Heart right ventricle (tissue), 16 donors: ENCODE results near the gene SYNE1. TPM values are rescaled to one million over a fixed set of nuclear protein-coding genes. Genes with fewer than 3 reads are reported as not detected.
A peak's percentile ranks its signal among the peaks of the same experiment; 100 is the strongest.

Experiments used
- ATAC-seq, 8 donors: fragments of 200-7000 bp; cut with Tn5 transposase; one replicate each; pipeline ENCODE4 v1.9.1; 2020; ENCODE audit warnings: mild to moderate bottlenecking in 8 of 8, moderate library complexity in 8 of 8, moderate number of reproducible peaks in 1 of 8
- DNase-seq, 2 donors: peaks; one replicate each; pipeline ENCODE4 v3.0.0-alpha.2; 2020
- H3K27ac ChIP-seq, 10 donors: fragments of 200-600 bp; sonication (generic) in 2 of 10; one replicate each; pipeline versions ENCODE4 v1.5.0 to v1.8.0; 2020 to 2022; ENCODE audit warnings: mild to moderate bottlenecking in 3 of 10
- H3K27me3 ChIP-seq, 7 donors: fragments of 200-600 bp; one replicate each; pipeline ENCODE4 v1.8.0; 2021 to 2022; ENCODE audit warnings: mild to moderate bottlenecking in 2 of 7
- H3K36me3 ChIP-seq, 9 donors: fragments of 200-600 bp; sonication (generic) in 1 of 9; one replicate each; pipeline versions ENCODE4 v1.5.0 to v1.8.0; 2020 to 2022; ENCODE audit warnings: mild to moderate bottlenecking in 2 of 9
- H3K4me1 ChIP-seq, 9 donors: fragments of 200-600 bp; sonication (generic) in 1 of 9; one replicate each; pipeline versions ENCODE4 v1.5.0 to v1.8.0; 2020 to 2022; ENCODE audit warnings: mild to moderate bottlenecking in 4 of 9
- H3K4me3 ChIP-seq, 10 donors: fragments of 200-600 bp; sonication (generic) in 2 of 10; one replicate each; pipeline versions ENCODE4 v1.5.0 to v1.8.0; 2020 to 2022; ENCODE audit warnings: mild to moderate bottlenecking in 7 of 10, moderate library complexity in 2 of 10
- H3K9me3 ChIP-seq, 11 donors: fragments of 200-600 bp in 10 of 11; sonication (generic) in 2 of 11; one replicate each; pipeline versions ENCODE4 v1.5.0 to v1.8.0; 2013 to 2022; ENCODE audit warnings: mild to moderate bottlenecking in 2 of 11, control low read depth in 1 of 11, moderate library complexity in 1 of 11
- WGBS, 2 donors: extraction: QIAGEN DNeasy Blood & Tissue Kit; methylation state at CpG; one replicate each; pipeline ENCODE4 v1.1.7; 2013; ENCODE audit warnings: inconsistent platforms in 1 of 2; 5-methylcytosine and 5-hydroxymethylcytosine counted together
- intact Hi-C, 10 donors: fragments of 100-400 bp; cut with DNase I; formaldehyde crosslinking; loops; one replicate each; pipeline versions ENCODE4 v1.11.1 to v1.14.2; 2022
- polyA plus RNA-seq, 2 donors: library from polyadenylated mRNA; stranded (reverse); fragments of 200-250 nt; gene quantifications; one replicate each; pipeline ENCODE4 v1.2.3, GENCODE V29; 2013
- total RNA-seq, 10 donors: library from RNA; stranded (reverse); fragmentation: NEBNext Ultra II Directional in 3 of 10; extraction: Animal tissue kit (Norgen Biotek cat#: 25700) in 3 of 10; gene quantifications; one replicate each; pipeline versions ENCODE4 v1.2.1 to v1.2.4, GENCODE V29; 2021 to 2023
- TF ChIP-seq, protein P1 (sequence below), 9 donors: fragments of 200-600 bp; sonication (generic) in 2 of 9; IDR thresholded peaks; one replicate each; pipeline versions ENCODE4 v1.5.0 to v1.8.0; 2021 to 2022; ENCODE audit warnings: antibody characterized with exemption in 9 of 9, mild to moderate bottlenecking in 5 of 9, moderate library complexity in 1 of 9
- donor health status: Arrhythmogenic right ventricular cardiomyopathy.
- donor health status: ischemic (EF 13 %, LVEDD 7.1; RV severe dilation, severe dysfunction).
- donor health status: healthy with polysubstance abuse.
- donor health status: DM: no; HTN: yes; CAD: no.
- donor health status: DM: no; HTN: no; CAD: no.
- donor health status: ischemic (EF 25% LVEDD 6.9; RV normal size, moderate dysfunction).
- donor health status: ischemic (EF 25% LVEDD 5.7; RV mildly dilated, moderate dysfunction).
- donor health status: healthy.
- donor health status: DM: yes; HTN: yes; CAD: no.
- donor health status: Ischemic cardiomyopathy.
- donor health status: ischemic (EF 35%, LVEDD 5.7; RV mildly dilated, moderate dysfunction).
- donor health status: nonischemic (EF 11% LVEDD 7.7; RV severe dilation, severe dysfunction).
- donor health status: DM: yes; HTN: yes; CAD: no.
- donor health status: PGD.
- donor health status: ischemic (EF 29% LVEDD 5.4; RV normal size, mild dysfunction).
- donor health status: nonischemic (EF 23%, LVEDD 6.1; RV moderate dilation, normal function).

Gene SYNE1
- total and polyA plus RNA-seq, 12 donors: 18.9 to 176 (median 126) TPM

GRCh38 chr6:152087096-152087495 lies 550.1 kb downstream of the SYNE1 start:
- Histone ChIP-seq H3K4me3 (no peak overlapping the region), H3K27ac (no peak overlapping the region), H3K36me3 (no peaks in the 10 kb centered on the region), H3K4me1 (peaks cover 0 to 19% (median 13%) of the 10 kb centered on the region in 9 donors), H3K9me3 (peaks cover 0 to 11% (median 0%) of the 10 kb centered on the region in 11 donors), H3K27me3 (no peaks in the 10 kb centered on the region)
- DNase-seq (no peak), ATAC-seq (no peak)
- TF ChIP-seq, protein P1, sequence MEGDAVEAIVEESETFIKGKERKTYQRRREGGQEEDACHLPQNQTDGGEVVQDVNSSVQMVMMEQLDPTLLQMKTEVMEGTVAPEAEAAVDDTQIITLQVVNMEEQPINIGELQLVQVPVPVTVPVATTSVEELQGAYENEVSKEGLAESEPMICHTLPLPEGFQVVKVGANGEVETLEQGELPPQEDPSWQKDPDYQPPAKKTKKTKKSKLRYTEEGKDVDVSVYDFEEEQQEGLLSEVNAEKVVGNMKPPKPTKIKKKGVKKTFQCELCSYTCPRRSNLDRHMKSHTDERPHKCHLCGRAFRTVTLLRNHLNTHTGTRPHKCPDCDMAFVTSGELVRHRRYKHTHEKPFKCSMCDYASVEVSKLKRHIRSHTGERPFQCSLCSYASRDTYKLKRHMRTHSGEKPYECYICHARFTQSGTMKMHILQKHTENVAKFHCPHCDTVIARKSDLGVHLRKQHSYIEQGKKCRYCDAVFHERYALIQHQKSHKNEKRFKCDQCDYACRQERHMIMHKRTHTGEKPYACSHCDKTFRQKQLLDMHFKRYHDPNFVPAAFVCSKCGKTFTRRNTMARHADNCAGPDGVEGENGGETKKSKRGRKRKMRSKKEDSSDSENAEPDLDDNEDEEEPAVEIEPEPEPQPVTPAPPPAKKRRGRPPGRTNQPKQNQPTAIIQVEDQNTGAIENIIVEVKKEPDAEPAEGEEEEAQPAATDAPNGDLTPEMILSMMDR (IDR thresholded peaks at IDR 0.05): no peak
- intact Hi-C loops: no loop called here
- WGBS, 2 donors: 77 to 89% methylated on average over 2 of the region's 2 CpGs

DNA sequence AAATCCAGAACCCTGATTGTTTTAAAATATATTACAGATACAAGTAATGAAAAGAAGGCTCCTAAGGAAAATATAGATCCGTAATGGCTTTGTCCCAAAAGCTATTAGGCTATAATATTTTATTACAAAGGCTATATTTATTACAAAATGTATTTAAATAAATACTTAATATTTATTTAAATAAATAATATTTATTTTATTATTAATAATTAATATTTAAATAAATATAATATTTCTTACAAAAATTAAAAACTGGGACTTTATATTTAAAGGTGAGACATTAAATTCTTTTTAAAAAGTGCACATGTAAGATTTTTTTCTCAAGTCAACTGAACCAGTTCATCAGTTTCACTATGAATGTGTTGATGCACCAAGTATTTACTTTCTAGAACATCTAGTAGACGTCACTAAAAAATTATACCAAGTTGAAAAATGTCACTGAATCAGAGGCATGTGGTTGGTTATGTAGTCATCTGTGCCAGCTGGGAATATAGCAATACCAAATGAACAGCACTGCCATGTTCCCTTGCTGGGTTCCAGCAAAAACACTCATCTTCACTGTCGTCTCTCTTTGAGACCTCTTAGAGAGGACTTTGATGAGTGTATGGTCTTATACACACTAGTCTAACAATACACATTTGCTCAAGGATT lies 550.8 kb downstream of the SYNE1 start:
- no peaks in the 10 kb centered on the region for H3K27me3 ChIP-seq
- WGBS, 2 donors: 93 to 97% methylated on average over 3 of the region's 3 CpGs
- no peak overlapping the region for H3K4me3 ChIP-seq
- DNase-seq: no peak
- intact Hi-C loops: no loop called here
- TF ChIP-seq, protein P1 (IDR thresholded peaks at IDR 0.05): no peak
- ATAC-seq: no peak
- peaks cover 0 to 11% (median 6%) of the 10 kb centered on the region in 9 donors for H3K4me1 ChIP-seq
- H3K36me3 ChIP-seq: no peaks in the 10 kb centered on the region
- H3K27ac ChIP-seq: no peak overlapping the region
- H3K9me3 ChIP-seq: peaks cover 0 to 11% (median 0%) of the 10 kb centered on the region in 11 donors

GRCh38 chr6:152085451-152085921 lies 551.7 kb downstream of the SYNE1 start:
- no peaks in the 10 kb centered on the region for H3K27me3 ChIP-seq
- no peak for DNase-seq
- H3K27ac ChIP-seq: no peak overlapping the region
- no peaks in the 10 kb centered on the region for H3K36me3 ChIP-seq
- H3K9me3 ChIP-seq: peaks cover 0 to 11% (median 0%) of the 10 kb centered on the region in 11 donors
- H3K4me3 ChIP-seq: no peak overlapping the region
- H3K4me1 ChIP-seq: peaks cover 0 to 3% (median 0%) of the 10 kb centered on the region in 9 donors
- 56% methylated on average over 4 of the region's 4 CpGs for WGBS, 2 donors
- TF ChIP-seq, protein P1 (IDR thresholded peaks at IDR 0.05): no peak
- peak in 1 of 8 donors; percentile 29 for ATAC-seq
- intact Hi-C loops: no loop called here

GRCh38 chr6:152078804-152079203 lies 558.4 kb downstream of the SYNE1 start:
- Histone ChIP-seq H3K4me3 (no peak overlapping the region), H3K27ac (no peak overlapping the region), H3K4me1 (no peaks in the 10 kb centered on the region), H3K9me3 (peaks cover 0 to 34% (median 11%) of the 10 kb centered on the region in 11 donors), H3K27me3 (no peaks in the 10 kb centered on the region), H3K36me3 (no peaks in the 10 kb centered on the region)
- 79 to 82% methylated on average over 7 of the region's 7 CpGs for WGBS, 2 donors
- DNase-seq (no peak), ATAC-seq (no peak)
- intact Hi-C loops: no loop called here
- TF ChIP-seq, protein P1 (IDR thresholded peaks at IDR 0.05): no peak
